Measurements from ENCODE around the gene ANGEL2. TPM values are rescaled to one million over a fixed set of nuclear protein-coding genes. Genes with fewer than 3 reads are reported as not detected.

Gene ANGEL2
- total RNA-seq, 1 experiment from 2014 or later, result 34.8 TPM

GRCh38 chr1:213019450-213019849, 3.8 kb upstream of the ANGEL2 start:
- in situ Hi-C loops (cut with HindIII; ENCODE audit: low pct_unique_long_range_greater_than_20kb, low sequenced_read_pairs) (no loop called here), intact Hi-C loops (cut with micrococcal nuclease; ENCODE audit: unreplicated experiment) (no loop called here)
- BruUV-seq (replicated peaks), result no TSS peak
- ATAC-seq (no peak), DNase-seq (ENCODE audit: low read depth, low spot score) (no peak)
- Histone ChIP-seq H3K9me3 (ENCODE audit: control insufficient read depth, insufficient read depth, low read depth, low read length) (no peaks in the 10 kb centered on the region), H3K27ac (ENCODE audit: low read length) (no peak overlapping the region), H3K36me3 (ENCODE audit: control insufficient read depth, insufficient read depth, low read length) (no peaks in the 10 kb centered on the region; the same call in 1 of the 2 replicates), H3K4me3 (ENCODE audit: low read depth in 2 of 2, low read length in 2 of 2) (no peak overlapping the region), H3K27me3 (ENCODE audit: control insufficient read depth, insufficient read depth, low read length) (no peaks in the 10 kb centered on the region; the same call in 1 of the 2 replicates), H3K4me1 (ENCODE audit: control insufficient read depth, insufficient read depth, low read length) (peaks cover 3% of the 10 kb centered on the region)
- POLR2A ChIA-PET, result no interaction called here
- TF ChIP-seq REST (IDR thresholded peaks at IDR 0.05; ENCODE audit: insufficient read depth in 1 of 2, low read depth in 2 of 2, low read length in 1 of 2) (no peak), POLR2AphosphoS5 (IDR thresholded peaks at IDR 0.05; ENCODE audit: low read depth, low read length) (no peak), CTCF (IDR thresholded peaks at IDR 0.05) (no peak), SIN3A (IDR thresholded peaks at IDR 0.05; ENCODE audit: borderline replicate concordance, insufficient read depth, low read depth, low read length) (no peak), TCF7L2 (IDR thresholded peaks at IDR 0.05; ENCODE audit: low read depth, low read length) (no peak)
- CTCF ChIA-PET, result interaction anchor here (0.5 kb wide), 1 partner anchor 50 kb away, joined by 5 read pairs; no protein-coding TSS in a partner anchor

- CTCF ChIA-PET, result no interaction called here
- no peaks in the 10 kb centered on the region for H3K9me3 ChIP-seq (ENCODE audit: control insufficient read depth, insufficient read depth, low read depth, low read length)
- TF ChIP-seq POLR2AphosphoS5 (IDR thresholded peaks at IDR 0.05; ENCODE audit: low read depth, low read length) (no peak), REST (IDR thresholded peaks at IDR 0.05; ENCODE audit: insufficient read depth in 1 of 2, low read depth in 2 of 2, low read length in 1 of 2) (no peak), SIN3A (IDR thresholded peaks at IDR 0.05; ENCODE audit: borderline replicate concordance, insufficient read depth, low read depth, low read length) (no peak), TCF7L2 (IDR thresholded peaks at IDR 0.05; ENCODE audit: low read depth, low read length) (no peak), CTCF (IDR thresholded peaks at IDR 0.05) (no peak)
- BruUV-seq (replicated peaks), result no TSS peak
- POLR2A ChIA-PET, result interaction anchor here (0.6 kb wide), 1 partner anchor 1015 kb away, joined by 3 read pairs; no protein-coding TSS in a partner anchor
- intact Hi-C loops (cut with micrococcal nuclease; ENCODE audit: unreplicated experiment), result no loop called here
- H3K36me3 ChIP-seq (ENCODE audit: control insufficient read depth, insufficient read depth, low read length), result peaks cover 2% of the 10 kb centered on the region
- no peak overlapping the region for H3K27ac ChIP-seq (ENCODE audit: low read length)
- peaks cover 9% of the 10 kb centered on the region for H3K4me1 ChIP-seq (ENCODE audit: control insufficient read depth, insufficient read depth, low read length)
- H3K27me3 ChIP-seq (ENCODE audit: control insufficient read depth, insufficient read depth, low read length), result no peaks in the 10 kb centered on the region; the same call in 1 of the 2 replicates
- no peak overlapping the region; a peak in 1 of 4 replicates for H3K4me3 ChIP-seq (ENCODE audit: low read depth in 2 of 2, low read length in 2 of 2)
- ATAC-seq (no peak), DNase-seq (ENCODE audit: low read depth, low spot score) (no peak)
- in situ Hi-C loops (cut with HindIII; ENCODE audit: low pct_unique_long_range_greater_than_20kb, low sequenced_read_pairs), result no loop called here
Measured at GRCh38 chr1:213017447-213018273, 2.0 kb upstream of the ANGEL2 start.

Measured in Panc1 (cell line).